Mammary epithelial cell (primary cell): Measurements from ENCODE around the gene SLC32A1.

Experiments used
- EZH2 ChIP-seq: IDR thresholded peaks from 2 replicates; pipeline ENCODE4 v1.6.1; 2012; ENCODE audit warnings: low read length, inconsistent platforms, borderline replicate concordance
- TF ChIP-seq, protein P1 (sequence below), 2 donors: IDR thresholded peaks in 1 of 2; conservative IDR thresholded peaks in 1 of 2; 2 replicates each; pipeline ENCODE4 v1.5.1; 2011 to 2012; ENCODE audit warnings: inconsistent platforms in 2 of 2, low read length in 2 of 2, mild to moderate bottlenecking in 2 of 2, control low read depth in 1 of 2, low read depth in 1 of 2; ENCODE audit not compliant: insufficient read depth in 1 of 2; ENCODE audit errors: extremely low read depth in 1 of 2

GRCh38 chr20:38769376-38770295 is 45.4 kb downstream of the SLC32A1 start:
- TF ChIP-seq EZH2 = no peak
- TF ChIP-seq, protein P1, sequence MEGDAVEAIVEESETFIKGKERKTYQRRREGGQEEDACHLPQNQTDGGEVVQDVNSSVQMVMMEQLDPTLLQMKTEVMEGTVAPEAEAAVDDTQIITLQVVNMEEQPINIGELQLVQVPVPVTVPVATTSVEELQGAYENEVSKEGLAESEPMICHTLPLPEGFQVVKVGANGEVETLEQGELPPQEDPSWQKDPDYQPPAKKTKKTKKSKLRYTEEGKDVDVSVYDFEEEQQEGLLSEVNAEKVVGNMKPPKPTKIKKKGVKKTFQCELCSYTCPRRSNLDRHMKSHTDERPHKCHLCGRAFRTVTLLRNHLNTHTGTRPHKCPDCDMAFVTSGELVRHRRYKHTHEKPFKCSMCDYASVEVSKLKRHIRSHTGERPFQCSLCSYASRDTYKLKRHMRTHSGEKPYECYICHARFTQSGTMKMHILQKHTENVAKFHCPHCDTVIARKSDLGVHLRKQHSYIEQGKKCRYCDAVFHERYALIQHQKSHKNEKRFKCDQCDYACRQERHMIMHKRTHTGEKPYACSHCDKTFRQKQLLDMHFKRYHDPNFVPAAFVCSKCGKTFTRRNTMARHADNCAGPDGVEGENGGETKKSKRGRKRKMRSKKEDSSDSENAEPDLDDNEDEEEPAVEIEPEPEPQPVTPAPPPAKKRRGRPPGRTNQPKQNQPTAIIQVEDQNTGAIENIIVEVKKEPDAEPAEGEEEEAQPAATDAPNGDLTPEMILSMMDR (conservative IDR thresholded peaks at IDR 0.05 in 1 of 2, IDR thresholded peaks at IDR 0.05 in 1 of 2; ENCODE audit: extremely low read depth in 1 of 2, insufficient read depth in 1 of 2, low read depth in 1 of 2, low read length in 2 of 2) = no peak
